Chondrocyte (in vitro differentiated cells): Measurements from ENCODE around the gene AURKB. TPM values are rescaled to one million over a fixed set of nuclear protein-coding genes. Genes with fewer than 3 reads are reported as not detected.
"Not testable (repeated sequence)": the region's sequence is repeated elsewhere in the genome, so short reads cannot be mapped to it uniquely, and the experiment has no call there.

Source experiments
- DNase-seq: peaks from one replicate; pipeline ENCODE4 v3.0.0; 2021; ENCODE audit warnings: mixed read lengths, low spot score
- H3K27ac Mint-ChIP-seq: one replicate; pipeline ENCODE4 v1.8.0; 2021; ENCODE audit warnings: mild to moderate bottlenecking, moderate library complexity, mixed read lengths; ENCODE audit not compliant: unreplicated experiment
- H3K27me3 Mint-ChIP-seq: 2 replicates; pipeline ENCODE4 v1.8.0; 2021; ENCODE audit warnings: low read depth, mixed read lengths
- H3K36me3 Mint-ChIP-seq: 2 replicates; pipeline ENCODE4 v1.8.0; 2021; ENCODE audit warnings: low read depth, mixed read lengths
- H3K4me1 Mint-ChIP-seq: 2 replicates; pipeline ENCODE4 v1.8.0; 2021; ENCODE audit warnings: low read depth, mild to moderate bottlenecking, mixed read lengths
- H3K4me3 Mint-ChIP-seq: one replicate; pipeline ENCODE4 v1.8.0; 2021; ENCODE audit warnings: mild to moderate bottlenecking, moderate library complexity, mixed read lengths; ENCODE audit not compliant: unreplicated experiment
- H3K9me3 Mint-ChIP-seq: 2 replicates; pipeline ENCODE4 v1.8.0; 2021; ENCODE audit warnings: low read depth, mixed read lengths
- total RNA-seq: library from RNA; stranded (reverse); gene quantifications from 3 replicates; pipeline ENCODE4 v1.2.1, GENCODE V29; 2021
- TF ChIP-seq, protein P1 (sequence below): fragments of 200-600 bp; sonication (generic); IDR thresholded peaks from 2 replicates; pipeline ENCODE4 v1.5.0; 2021; ENCODE audit warnings: antibody characterized with exemption, mild to moderate bottlenecking, moderate library complexity

Gene AURKB
- total RNA-seq, 1 donor from 2014 or later, result 8.9 TPM

GRCh38 chr17:8221663-8222379 lies 11.4 kb upstream of the AURKB start:
- Mint-ChIP-seq H3K4me3 (peak overlapping the region; percentile 96), H3K36me3 (no peaks in the 10 kb centered on the region), H3K27me3 (no peaks in the 10 kb centered on the region), H3K9me3 (no peaks in the 10 kb centered on the region), H3K27ac (peak overlapping the region; percentile 99), H3K4me1 (peaks cover 46% of the 10 kb centered on the region)
- TF ChIP-seq, protein P1, sequence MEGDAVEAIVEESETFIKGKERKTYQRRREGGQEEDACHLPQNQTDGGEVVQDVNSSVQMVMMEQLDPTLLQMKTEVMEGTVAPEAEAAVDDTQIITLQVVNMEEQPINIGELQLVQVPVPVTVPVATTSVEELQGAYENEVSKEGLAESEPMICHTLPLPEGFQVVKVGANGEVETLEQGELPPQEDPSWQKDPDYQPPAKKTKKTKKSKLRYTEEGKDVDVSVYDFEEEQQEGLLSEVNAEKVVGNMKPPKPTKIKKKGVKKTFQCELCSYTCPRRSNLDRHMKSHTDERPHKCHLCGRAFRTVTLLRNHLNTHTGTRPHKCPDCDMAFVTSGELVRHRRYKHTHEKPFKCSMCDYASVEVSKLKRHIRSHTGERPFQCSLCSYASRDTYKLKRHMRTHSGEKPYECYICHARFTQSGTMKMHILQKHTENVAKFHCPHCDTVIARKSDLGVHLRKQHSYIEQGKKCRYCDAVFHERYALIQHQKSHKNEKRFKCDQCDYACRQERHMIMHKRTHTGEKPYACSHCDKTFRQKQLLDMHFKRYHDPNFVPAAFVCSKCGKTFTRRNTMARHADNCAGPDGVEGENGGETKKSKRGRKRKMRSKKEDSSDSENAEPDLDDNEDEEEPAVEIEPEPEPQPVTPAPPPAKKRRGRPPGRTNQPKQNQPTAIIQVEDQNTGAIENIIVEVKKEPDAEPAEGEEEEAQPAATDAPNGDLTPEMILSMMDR, result no peak
- DNase-seq, result no peak

DNA sequence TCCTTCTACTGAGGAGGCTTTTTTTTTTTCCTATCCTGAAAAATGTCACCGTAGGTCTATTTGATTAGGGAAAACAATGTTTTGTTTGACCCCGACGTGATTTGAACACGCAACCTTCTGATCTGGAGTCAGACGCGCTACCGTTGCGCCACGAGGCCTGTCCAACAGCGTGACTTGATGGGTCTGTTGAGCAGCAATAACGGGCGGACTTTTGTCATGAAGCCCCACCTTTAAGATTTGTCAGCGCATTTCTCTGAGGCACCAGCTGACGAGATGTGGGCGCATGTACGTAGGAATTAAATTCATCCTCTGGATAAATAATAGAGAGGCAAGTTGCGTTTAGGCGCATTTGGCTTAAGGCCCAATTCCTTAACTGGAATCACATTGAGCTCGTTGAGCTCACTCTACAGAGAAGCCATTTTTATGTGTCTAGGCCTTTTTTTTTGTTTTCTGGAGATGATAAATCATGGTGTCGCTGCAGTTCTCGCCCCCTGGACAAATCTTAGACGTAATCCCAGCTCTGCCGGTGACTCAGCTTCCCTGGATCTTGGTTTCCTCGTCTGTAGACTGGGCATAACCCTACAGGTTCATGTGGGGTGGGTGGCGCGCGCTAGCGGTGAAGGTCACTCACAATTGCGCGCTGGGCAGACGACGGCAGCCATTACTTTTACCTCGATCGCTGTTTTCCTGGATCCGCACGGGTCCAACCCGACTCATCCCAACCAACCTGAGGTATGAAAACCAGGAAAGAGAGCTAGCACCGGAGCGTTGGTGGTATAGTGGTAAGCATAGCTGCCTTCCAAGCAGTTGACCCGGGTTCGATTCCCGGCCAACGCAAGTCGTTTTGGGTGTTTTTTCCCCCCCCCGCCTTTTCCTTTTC lies 10.6 kb upstream of the AURKB start:
- H3K4me1 Mint-ChIP-seq, result peaks cover 38% of the 10 kb centered on the region
- H3K4me3 Mint-ChIP-seq, result peak overlapping the region; percentile 96
- peak; percentile 92 for DNase-seq
- TF ChIP-seq, protein P1, result peak; percentile 36
- no peaks in the 10 kb centered on the region for H3K9me3 Mint-ChIP-seq
- no peaks in the 10 kb centered on the region for H3K36me3 Mint-ChIP-seq
- H3K27ac Mint-ChIP-seq, result peak overlapping the region; percentile 99
- no peaks in the 10 kb centered on the region for H3K27me3 Mint-ChIP-seq

- H3K4me3 Mint-ChIP-seq, result not testable (repeated sequence)
Observed at GRCh38 chr17:8214000-8214399, 3.6 kb upstream of the AURKB start.

DNA sequence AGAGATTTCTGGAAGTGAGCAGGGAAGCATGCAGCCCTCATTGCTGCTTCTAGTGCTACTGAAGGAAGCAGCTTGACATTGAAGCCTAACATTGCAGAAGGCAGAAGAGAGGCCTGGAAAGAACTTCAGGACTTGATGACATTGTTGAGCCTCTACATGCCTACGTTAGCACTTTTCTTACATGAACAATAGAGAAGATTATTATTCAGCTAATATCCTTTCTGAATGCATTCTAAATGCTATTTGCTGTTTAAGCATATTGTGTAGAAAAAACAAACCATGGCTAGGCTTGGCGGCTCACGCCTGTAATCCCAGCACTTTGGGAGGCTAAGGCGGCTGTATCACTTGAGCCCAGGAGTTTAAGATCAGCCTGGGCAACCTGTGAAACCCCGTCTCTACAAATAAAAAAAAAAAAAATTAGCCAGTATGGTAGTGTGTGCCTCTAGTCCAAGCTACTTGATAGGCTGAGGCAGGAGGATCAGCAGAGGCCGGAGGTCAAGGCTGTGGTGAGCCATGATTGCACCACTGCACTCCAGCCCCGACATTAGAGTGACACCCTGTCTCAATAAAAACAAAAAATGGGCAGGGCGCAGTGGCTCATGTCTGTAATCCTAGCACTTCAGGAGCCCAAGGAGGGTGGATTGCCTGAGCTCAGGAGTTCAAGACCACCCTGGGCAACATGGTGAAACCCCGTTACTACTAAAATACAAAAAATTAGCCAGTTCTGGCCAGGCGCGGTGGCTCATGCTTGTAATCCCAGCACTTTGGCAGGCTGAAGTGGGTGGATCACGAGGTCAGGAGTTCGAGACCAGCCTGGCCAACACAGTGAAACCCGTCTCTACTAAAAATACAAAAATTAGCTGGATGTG lies 2.2 kb upstream of the AURKB start:
- H3K4me3 Mint-ChIP-seq, result no peak overlapping the region
- peaks cover 19% of the 10 kb centered on the region for H3K4me1 Mint-ChIP-seq
- no peaks in the 10 kb centered on the region for H3K9me3 Mint-ChIP-seq
- DNase-seq, result no peak
- H3K27me3 Mint-ChIP-seq, result no peaks in the 10 kb centered on the region
- H3K27ac Mint-ChIP-seq, result no peak overlapping the region
- TF ChIP-seq, protein P1, result no peak
- H3K36me3 Mint-ChIP-seq, result no peaks in the 10 kb centered on the region

More at GRCh38 chr17:8214000-8214399, 3.6 kb upstream of the AURKB start:
- H3K4me1 Mint-ChIP-seq, result peaks cover 20% of the 10 kb centered on the region
- not testable (repeated sequence) for H3K27ac Mint-ChIP-seq, H3K36me3 Mint-ChIP-seq, H3K27me3 Mint-ChIP-seq, H3K9me3 Mint-ChIP-seq, DNase-seq

DNA sequence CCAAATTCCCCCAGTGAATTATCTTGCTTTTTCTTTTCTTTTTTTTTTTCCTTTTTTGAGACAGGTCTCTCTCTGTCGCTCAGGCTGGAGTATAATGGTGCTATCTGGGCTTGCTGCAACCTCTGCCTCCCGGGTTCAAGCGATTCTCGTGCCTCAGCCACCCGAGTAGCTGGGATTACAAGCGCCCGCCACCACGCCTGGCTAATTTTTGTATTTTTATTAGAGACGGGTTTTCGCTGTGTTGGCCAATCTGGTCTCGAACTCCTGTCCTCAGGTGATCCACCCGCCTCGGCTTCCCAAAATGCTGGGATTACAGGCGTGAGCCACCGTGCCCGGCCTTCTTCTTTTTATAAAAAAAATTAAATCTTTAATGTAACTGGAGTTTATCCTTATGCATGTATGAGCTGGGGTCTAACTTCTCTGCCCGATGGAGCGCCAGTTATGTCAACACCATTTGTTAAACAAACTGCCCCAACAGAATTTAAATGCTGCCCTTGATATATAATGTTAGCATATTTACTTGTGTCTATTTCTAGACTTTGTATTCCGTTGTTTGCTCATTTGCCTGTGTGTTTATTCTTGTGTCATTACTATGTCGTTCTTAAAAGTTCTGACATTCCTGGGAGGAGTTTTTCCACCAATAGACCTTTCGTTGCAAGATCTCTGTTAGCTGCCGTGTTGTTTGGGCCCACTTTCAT lies 535 bp upstream of the AURKB start:
- TF ChIP-seq, protein P1, result no peak
- no peaks in the 10 kb centered on the region for H3K36me3 Mint-ChIP-seq
- H3K27ac Mint-ChIP-seq, result peak overlapping the region; percentile 98
- DNase-seq, result no peak
- peak overlapping the region; percentile 93 for H3K4me3 Mint-ChIP-seq
- H3K9me3 Mint-ChIP-seq, result no peaks in the 10 kb centered on the region
- H3K27me3 Mint-ChIP-seq, result no peaks in the 10 kb centered on the region
- H3K4me1 Mint-ChIP-seq, result peaks cover 19% of the 10 kb centered on the region
